Hepatocyte (in vitro differentiated cells): Measurements from ENCODE around the gene GABPA. TPM values are rescaled to one million over a fixed set of nuclear protein-coding genes. Genes with fewer than 3 reads are reported as not detected.
"Not testable (repeated sequence)": the region's sequence is repeated elsewhere in the genome, so short reads cannot be mapped to it uniquely, and the experiment has no call there.

Source experiments
- DNase-seq: peaks from one replicate; pipeline ENCODE4 v3.0.0-alpha.2; 2016; ENCODE audit warnings: low spot score
- H2AFZ ChIP-seq: fragments of 200-600 bp; sonication (generic); 2 replicates; pipeline ENCODE4 v1.6.0; 2016; ENCODE audit warnings: antibody characterized with exemption, mild to moderate bottlenecking
- H3K27ac ChIP-seq: fragments of 200-600 bp; sonication (generic); 2 replicates; pipeline ENCODE4 v1.5.1; 2016; ENCODE audit warnings: mild to moderate bottlenecking
- H3K27me3 ChIP-seq: fragments of 200-600 bp; sonication (generic); 2 replicates; pipeline ENCODE4 v1.6.1; 2016
- H3K36me3 ChIP-seq: fragments of 200-600 bp; sonication (generic); replicated peaks from 2 replicates; pipeline ENCODE4 v1.5.1; 2016; ENCODE audit warnings: low read depth; ENCODE audit not compliant: insufficient read depth
- H3K4me1 ChIP-seq: fragments of 200-600 bp; sonication (generic); 2 replicates; pipeline ENCODE4 v1.5.1; 2016; ENCODE audit warnings: mild to moderate bottlenecking, moderate library complexity; ENCODE audit not compliant: insufficient read depth
- H3K4me2 ChIP-seq: fragments of 200-600 bp; sonication (generic); 2 replicates; pipeline ENCODE4 v1.6.0; 2016
- H3K4me3 ChIP-seq: fragments of 200-600 bp; sonication (generic); 2 replicates; pipeline ENCODE4 v1.5.1; 2016; ENCODE audit warnings: mild to moderate bottlenecking
- H3K79me2 ChIP-seq: fragments of 200-600 bp; sonication (generic); 2 replicates; pipeline ENCODE4 v1.6.0; 2017; ENCODE audit warnings: mild to moderate bottlenecking
- H3K9me2 ChIP-seq: fragments of 200-600 bp; sonication (generic); replicated peaks from 2 replicates; pipeline ENCODE4 v1.6.0; 2017; ENCODE audit warnings: mild to moderate bottlenecking; ENCODE audit not compliant: insufficient read depth
- H3K9me3 ChIP-seq: fragments of 200-600 bp; sonication (generic); 2 replicates; pipeline ENCODE4 v1.5.1; 2016; ENCODE audit warnings: low read depth, mild to moderate bottlenecking
- H4K20me1 ChIP-seq: fragments of 200-600 bp; sonication (generic); 2 replicates; pipeline ENCODE4 v1.6.0; 2016; ENCODE audit warnings: mild to moderate bottlenecking; ENCODE audit not compliant: insufficient read depth, poor library complexity, severe bottlenecking
- CTCF ChIP-seq: fragments of 200-600 bp; sonication (generic); IDR thresholded peaks from 2 replicates; pipeline ENCODE4 v1.5.1; 2016; ENCODE audit warnings: antibody characterized with exemption, mild to moderate bottlenecking; ENCODE audit not compliant: poor library complexity
- EZH2 ChIP-seq: fragments of 200-600 bp; sonication (generic); IDR thresholded peaks from 2 replicates; pipeline ENCODE4 v1.6.1; 2016; ENCODE audit warnings: antibody characterized with exemption, mild to moderate bottlenecking, borderline replicate concordance
- EZH2phosphoT487 ChIP-seq: fragments of 200-600 bp; sonication (generic); IDR thresholded peaks from one replicate; pipeline ENCODE4 v1.6.1; 2018; ENCODE audit warnings: antibody characterized with exemption, mild to moderate bottlenecking, low read depth, moderate library complexity; ENCODE audit not compliant: unreplicated experiment, severe bottlenecking
- WGBS: methylation state at CpG from one replicate; pipeline ENCODE4 v1.1.6; 2016; ENCODE audit warnings: low lambda C conversion rate; ENCODE audit errors: missing lambda C conversion rate; 5-methylcytosine and 5-hydroxymethylcytosine counted together
- polyA plus RNA-seq: library from polyadenylated mRNA; unstranded; fragments of >200 nt; fragmentation: Nextera tagmentation; extraction: Ambion mirVana; gene quantifications from 2 replicates; pipeline ENCODE4 v1.2.1, GENCODE V29; 2016
- total RNA-seq: library from RNA; depleted of rRNA; stranded (reverse); fragments of >200 nt; gene quantifications from 2 replicates; pipeline ENCODE4 v1.2.3, GENCODE V29; 2014

GABPA gene
- total and polyA plus RNA-seq, 2 experiments from 2014 or later, result 10.7 to 29.8 TPM

- DNase-seq, result no peak
- Histone ChIP-seq H3K4me1 (no peaks in the 10 kb centered on the region), H4K20me1 (no peaks in the 10 kb centered on the region), H3K27ac (no peak overlapping the region), H2AFZ (no peak overlapping the region), H3K27me3 (no peaks in the 10 kb centered on the region), H3K4me3 (no peak overlapping the region), H3K79me2 (no peaks in the 10 kb centered on the region), H3K9me3 (no peaks in the 10 kb centered on the region), H3K36me3 (no peaks in the 10 kb centered on the region), H3K4me2 (no peak overlapping the region), H3K9me2 (no peaks in the 10 kb centered on the region)
- TF ChIP-seq EZH2, result no peak
- TF ChIP-seq CTCF, result no peak
- no peak for TF ChIP-seq EZH2phosphoT487
- 98% methylated on average over 5 of the region's 5 CpGs for whole genome bisulfite sequencing
Measured at GRCh38 chr21:25710550-25710949, 24.2 kb upstream of the GABPA start.

- H3K4me3 ChIP-seq, H3K79me2 ChIP-seq, H2AFZ ChIP-seq, H4K20me1 ChIP-seq, H3K27me3 ChIP-seq, H3K4me1 ChIP-seq, H3K4me2 ChIP-seq, H3K36me3 ChIP-seq, H3K27ac ChIP-seq, DNase-seq, H3K9me2 ChIP-seq, H3K9me3 ChIP-seq: not testable (repeated sequence)
- WGBS, result 95% methylated on average over 10 of the region's 10 CpGs
Measured at GRCh38 chr21:25714066-25714465, 20.7 kb upstream of the GABPA start.

- Histone ChIP-seq H3K4me1 (no peaks in the 10 kb centered on the region), H3K27me3 (no peaks in the 10 kb centered on the region), H3K79me2 (no peaks in the 10 kb centered on the region), H3K4me3 (no peak overlapping the region), H3K27ac (no peak overlapping the region), H2AFZ (no peak overlapping the region), H3K9me2 (no peaks in the 10 kb centered on the region), H3K4me2 (no peak overlapping the region), H4K20me1 (no peaks in the 10 kb centered on the region), H3K9me3 (no peaks in the 10 kb centered on the region), H3K36me3 (no peaks in the 10 kb centered on the region)
- TF ChIP-seq EZH2 (no peak), CTCF (no peak), EZH2phosphoT487 (no peak)
- 91% methylated on average over 5 of the region's 5 CpGs for WGBS
- DNase-seq, result peak; percentile 14
Measured at GRCh38 chr21:25717491-25718147, 17.2 kb upstream of the GABPA start.

- no peaks in the 10 kb centered on the region for H3K4me1 ChIP-seq
- H3K27ac ChIP-seq, result no peak overlapping the region
- no peak for TF ChIP-seq CTCF
- no peak for TF ChIP-seq EZH2
- no peak for TF ChIP-seq EZH2phosphoT487
- no peak overlapping the region for H3K4me3 ChIP-seq
- H3K9me2 ChIP-seq, result no peaks in the 10 kb centered on the region
- no peaks in the 10 kb centered on the region for H4K20me1 ChIP-seq
- DNase-seq, result no peak
- H3K9me3 ChIP-seq, result no peaks in the 10 kb centered on the region
- WGBS, result 98% methylated on average over 3 of the region's 3 CpGs
- no peak overlapping the region for H2AFZ ChIP-seq
- peaks cover 2% of the 10 kb centered on the region for H3K79me2 ChIP-seq
- H3K36me3 ChIP-seq, result no peaks in the 10 kb centered on the region
- no peak overlapping the region for H3K4me2 ChIP-seq
- no peaks in the 10 kb centered on the region for H3K27me3 ChIP-seq
Measured at GRCh38 chr21:25721987-25722386, 12.8 kb upstream of the GABPA start.
